CD4-positive, alpha-beta T cell treated with Interferon alpha-2 for 1 hour (primary cell): ENCODE measurements around the gene DNMT3B.
A peak's percentile ranks its signal among the peaks of the same experiment; 100 is the strongest.
"Not testable (repeated sequence)": the region's sequence is repeated elsewhere in the genome, so short reads cannot be mapped to it uniquely, and the experiment has no call there.

Experiments
- DNase-seq, 2 donors: peaks; one replicate each; pipeline ENCODE4 v3.0.0-alpha.2; 2020 to 2022

DNMT3B gene

GRCh38 chr20:32761831-32762753 is at the start of gene DNMT3B:
TSS of gene DNMT3B (plus strand) at chr20:32762385. CDS start at chr20:32780324, 17,939 bp downstream.
- DNase-seq = peak; percentile 66 to 77

GRCh38 chr20:32718749-32719348 is 43.3 kb upstream of the DNMT3B start:
- no peak for DNase-seq

GRCh38 chr20:32727683-32728082 is 34.5 kb upstream of the DNMT3B start:
- no peak for DNase-seq

- not testable (repeated sequence) for DNase-seq
These were observed 33.8 kb upstream of the DNMT3B start for GRCh38 chr20:32728435-32728834.

GRCh38 chr20:32729334-32729733 is 32.9 kb upstream of the DNMT3B start:
- not testable (repeated sequence) for DNase-seq

GRCh38 chr20:32731882-32732266 is 30.3 kb upstream of the DNMT3B start:
- no peak for DNase-seq

GRCh38 chr20:32737371-32738223 is 24.6 kb upstream of the DNMT3B start:
- peak; percentile 43 to 71 for DNase-seq

- DNase-seq = no peak
These were observed 21.0 kb upstream of the DNMT3B start for GRCh38 chr20:32741151-32741550.

- peak in 1 of 2 donors; percentile 36 for DNase-seq
These were observed 19.6 kb upstream of the DNMT3B start for GRCh38 chr20:32742322-32743236.

- peak; percentile 68 to 80 for DNase-seq
These were observed 18.7 kb upstream of the DNMT3B start, which contains the start of gene COMMD7 for GRCh38 chr20:32743237-32744112. TSS of gene COMMD7 (minus strand) at chr20:32743467. CDS start at chr20:32743391, 76 bp downstream.

- no peak for DNase-seq
These were observed 12.1 kb upstream of the DNMT3B start for GRCh38 chr20:32749914-32750637.

GRCh38 chr20:32751293-32751692 is 10.9 kb upstream of the DNMT3B start:
- no peak for DNase-seq

- DNase-seq = no peak
These were observed 10.3 kb upstream of the DNMT3B start for GRCh38 chr20:32751702-32752457.

GRCh38 chr20:32752458-32753250 is 9.5 kb upstream of the DNMT3B start:
- DNase-seq = no peak

GRCh38 chr20:32753731-32754130 is 8.5 kb upstream of the DNMT3B start:
- no peak for DNase-seq

- DNase-seq = no peak
These were observed 6.0 kb upstream of the DNMT3B start for GRCh38 chr20:32756156-32756555.

GRCh38 chr20:32761417-32761830 is 761 bp upstream of the DNMT3B start:
- no peak for DNase-seq

GRCh38 chr20:32762754-32763201 is 593 bp downstream of the DNMT3B start:
- DNase-seq = no peak
